K562 (cell line): ENCODE measurements around the gene PTK7. TPM values are rescaled to one million over a fixed set of nuclear protein-coding genes. Genes with fewer than 3 reads are reported as not detected.
A peak's percentile ranks its signal among the peaks of the same experiment; 100 is the strongest.

ENCODE experiments used
- FOS ChIP-seq: IDR thresholded peaks from 3 replicates; pipeline ENCODE4 v1.6.1; 2011; ENCODE audit not compliant: insufficient read length; ENCODE audit errors: extremely low read depth
- KLF13 ChIP-seq: fragments of 450-650 bp; IDR thresholded peaks from 2 replicates; pipeline ENCODE4 v1.6.1; 2016; ENCODE audit warnings: missing genetic modification characterization, low read depth, mild to moderate bottlenecking, missing compliant biosample characterization, moderate library complexity, borderline replicate concordance
- MYNN ChIP-seq, 2 experiments: sonication (generic); formaldehyde crosslinking in 1 of 2; IDR thresholded peaks; 2 replicates each; pipeline versions ENCODE4 v1.5.0 to v1.6.1; 2016 to 2020; ENCODE audit warnings: antibody characterized with exemption in 1 of 2, missing genetic modification reagents in 1 of 2
- POLR2AphosphoS2 ChIP-seq: IDR thresholded peaks from 2 replicates; pipeline ENCODE4 v1.6.1; 2012; ENCODE audit warnings: low read length, improper control_type of control experiment
- SAFB2 ChIP-seq: fragments of 200-400 bp; formaldehyde crosslinking; IDR thresholded peaks from 2 replicates; pipeline ENCODE4 v1.6.1; 2018; ENCODE audit warnings: borderline replicate concordance, low read length, low read depth, moderate library complexity; ENCODE audit not compliant: severe bottlenecking
- SAP30 ChIP-seq: fragments of 200-600 bp; sonication (generic); IDR thresholded peaks from 2 replicates; pipeline ENCODE4 v1.6.1; 2012; ENCODE audit warnings: borderline replicate concordance, low read depth, mild to moderate bottlenecking, moderate library complexity, low read length, control low read depth, inconsistent platforms; ENCODE audit not compliant: insufficient read depth, poor library complexity, severe bottlenecking
- SMARCA4 ChIP-seq: fragments of 450-650 bp; IDR thresholded peaks from 2 replicates; pipeline ENCODE4 v1.6.1; 2016
- VEZF1 ChIP-seq: fragments of 200-800 bp; sonication (Bioruptor generic); IDR thresholded peaks from 2 replicates; pipeline ENCODE4 v1.6.1; 2017; ENCODE audit warnings: missing genetic modification characterization, missing compliant biosample characterization
- ZBTB17 ChIP-seq: fragments of 450-650 bp; formaldehyde crosslinking; IDR thresholded peaks from 2 replicates; pipeline ENCODE4 v1.4.0; 2020; ENCODE audit warnings: mild to moderate bottlenecking
- ZBTB40 ChIP-seq, 2 experiments: fragments of 450-650 bp in 1 of 2; sonication (generic) in 1 of 2; formaldehyde crosslinking in 1 of 2; IDR thresholded peaks; 2 replicates each; pipeline versions ENCODE4 v1.7.1 to v1.9.0; 2016 to 2022; ENCODE audit warnings: inconsistent platforms in 1 of 2, mild to moderate bottlenecking in 1 of 2, missing genetic modification reagents in 1 of 2
- ZNF12 ChIP-seq: sonication (generic); formaldehyde crosslinking; IDR thresholded peaks from 2 replicates; pipeline ENCODE4 v1.4.0; 2020; ENCODE audit warnings: mild to moderate bottlenecking, missing genetic modification reagents
- ZNF253 ChIP-seq: fragments of 250-450 bp; sonication (Bioruptor Pico); conservative IDR thresholded peaks from 2 replicates; pipeline ENCODE4 v1.6.1; 2021; ENCODE audit warnings: mild to moderate bottlenecking
- ZNF41 ChIP-seq: fragments of 250-450 bp; sonication (Bioruptor Pico); conservative IDR thresholded peaks from 2 replicates; pipeline ENCODE4 v1.4.0; 2020; ENCODE audit warnings: mild to moderate bottlenecking
- ZNF740 ChIP-seq, 3 experiments: fragments of 200-800 bp in 1 of 3; sonication (Bioruptor generic) in 1 of 3; sonication (generic) in 1 of 3; formaldehyde crosslinking in 1 of 3; IDR thresholded peaks; 2 replicates each; pipeline versions ENCODE4 v1.6.1 to v1.8.0; 2016 to 2022; ENCODE audit warnings: mild to moderate bottlenecking in 2 of 3, missing compliant biosample characterization in 2 of 3, missing genetic modification characterization in 2 of 3, missing genetic modification reagents in 1 of 3
- ZNF76 ChIP-seq: fragments of 250-450 bp; sonication (Bioruptor Pico); IDR thresholded peaks from 2 replicates; pipeline ENCODE4 v1.4.0; 2020; ENCODE audit warnings: mild to moderate bottlenecking, moderate library complexity, borderline replicate concordance
- polyA plus RNA-seq, 8 experiments: library from polyadenylated mRNA; depleted of rRNA in 4 of 8; stranded (reverse) in 5 of 8; unstranded in 3 of 8; fragments of >200 nt; fragmentation: Nextera tagmentation in 2 of 8; fragmentation: Illumina TruSeq in 1 of 8; extraction: Ambion mirVana in 2 of 8; extraction: Trizol in 1 of 8; gene quantifications; 2 replicates each; pipeline versions ENCODE4 v1.2.1 to v1.2.3, GENCODE V29; 2011 to 2014; ENCODE audit warnings: inconsistent platforms in 1 of 8, missing spikeins in 1 of 8
- total RNA-seq, 7 experiments: library from RNA; depleted of rRNA in 6 of 7; stranded (reverse); fragments of >200 nt in 6 of 7; fragmentation: Illumina TruSeq in 2 of 7; extraction: Trizol in 2 of 7; gene quantifications; 2 replicates each; pipeline versions ENCODE4 v1.2.1 to v1.2.3, GENCODE V29; 2011 to 2021; ENCODE audit warnings: low replicate concordance in 1 of 7

Gene PTK7
- total and polyA plus RNA-seq, 9 of the 15 experiments (the other 6 are each of a cell fraction or from before 2014, with no cell fraction given), result 0.20 to 6.8 (median 4.2) TPM

- TF ChIP-seq ZBTB40 (IDR thresholded peaks at IDR 0.05) (no peak), ZBTB40 (CRISPR knock-in tag; IDR thresholded peaks at IDR 0.05) (no peak), ZNF253 (CRISPR knock-in tag) (no peak), SAFB2 (no peak), ZNF41 (CRISPR knock-in tag) (0 out of 2 replicates have a peak, but pooled peaks have one; percentile 44), SMARCA4 (peak; percentile 73), POLR2AphosphoS2 (no peak), ZNF740 (CRISPR knock-in tag; IDR thresholded peaks at IDR 0.05) (no peak), ZNF740 (tag; IDR thresholded peaks at IDR 0.05) (0 out of 4 replicates have a peak, but pooled peaks of 1 of the 2 experiments have one; percentile 54), MYNN (IDR thresholded peaks at IDR 0.05) (0 out of 2 replicates have a peak, but pooled peaks have one; percentile 44), MYNN (CRISPR knock-in tag; IDR thresholded peaks at IDR 0.05) (no peak), ZNF76 (CRISPR knock-in tag) (no peak), FOS (no peak), SAP30 (no peak), ZNF12 (CRISPR knock-in tag) (no peak), VEZF1 (CRISPR knock-in tag) (0 out of 2 replicates have a peak, but pooled peaks have one; percentile 31), KLF13 (peak; percentile 27; the same call in 1 of the 2 replicates), ZBTB17 (CRISPR knock-in tag) (0 out of 2 replicates have a peak, but pooled peaks have one; percentile 41)
Observed at GRCh38 chr6:43115365-43115764, 39.3 kb downstream of the PTK7 start (continued).
